Measurements from ENCODE around the gene NLRP13. TPM values are rescaled to one million over a fixed set of nuclear protein-coding genes. Genes with fewer than 3 reads are reported as not detected.

The NLRP13 gene
- total and polyA plus RNA-seq, 10 of the 15 experiments (the other 5 are each of a cell fraction or from before 2014, with no cell fraction given) = 0.37 TPM; not detected in 9

DNA sequence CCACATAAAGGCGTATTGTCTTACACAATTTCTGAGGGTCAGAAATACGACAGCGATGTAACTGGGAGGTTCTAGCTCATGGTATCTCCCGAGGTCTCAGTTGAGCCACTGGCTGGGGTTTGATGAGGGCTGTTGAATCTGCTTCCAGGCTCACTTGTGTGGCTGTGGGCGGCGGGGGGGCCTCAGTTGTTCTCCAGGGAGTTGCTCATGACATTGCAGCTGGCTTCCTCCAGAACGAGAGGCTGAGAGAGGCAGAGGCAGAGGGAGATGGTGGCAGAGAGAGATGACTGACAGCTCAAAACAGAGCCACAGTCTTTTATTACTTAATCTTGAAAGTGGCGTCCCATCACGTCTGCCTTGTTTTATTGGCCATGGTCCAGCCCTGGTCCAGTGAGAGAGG is 48.3 kb upstream of the NLRP13 start:
- 30% methylated on average over 9 of the region's 9 CpGs for WGBS (ENCODE audit: insufficient coverage, insufficient replicate concordance, low lambda C conversion rate, missing lambda C conversion rate)
- Histone ChIP-seq H3K9ac (ENCODE audit: control insufficient read depth, insufficient read depth, low read length) (no peak overlapping the region), H2AFZ (ENCODE audit: control insufficient read depth, low read depth, low read length) (no peak overlapping the region), H4K20me1 (ENCODE audit: control insufficient read depth, insufficient read depth) (no peaks in the 10 kb centered on the region), H3K36me3 (ENCODE audit: control insufficient read depth in 2 of 2, insufficient read depth in 2 of 2, low read length in 1 of 2) (no peaks in the 10 kb centered on the region), H3K79me2 (ENCODE audit: control insufficient read depth, insufficient read depth, low read length) (no peaks in the 10 kb centered on the region), H3K4me2 (ENCODE audit: control insufficient read depth, insufficient read depth) (no peak overlapping the region), H3K9me3 (replicated peaks; ENCODE audit: control insufficient read depth, insufficient read depth, low read length) (no peaks in the 10 kb centered on the region; the same call in 2 of the 3 replicates), H3K27me3 (replicated peaks in 1 of 2; ENCODE audit: control insufficient read depth in 2 of 2, insufficient read depth in 2 of 2, low read length in 1 of 2) (no peaks in the 10 kb centered on the region), H3K4me1 (ENCODE audit: control insufficient read depth, insufficient read depth, low read length) (no peaks in the 10 kb centered on the region), H3K4me3 (no peak overlapping the region), H3K27ac (ENCODE audit: control insufficient read depth, insufficient read depth) (no peak overlapping the region)
- ChIA-PET SMC1A (ENCODE audit: uncharacterized antibody, unreplicated experiment) (no interaction called here), POLR2A (no interaction called here), CTCF (no interaction called here), RAD21 (ENCODE audit: unreplicated experiment) (no interaction called here)
- BruUV-seq (replicated peaks) = no TSS peak
- FAIRE-seq (no peak), DNase-seq (ENCODE audit: low read depth, low spot score) (no peak), ATAC-seq (no peak)
- in situ Hi-C loops (cut with MboI) (no loop called here), intact Hi-C loops (cut with micrococcal nuclease; ENCODE audit: unreplicated experiment) (no loop called here)
- TF ChIP-seq NR2C1 (IDR thresholded peaks at IDR 0.05) (no peak), TARDBP (IDR thresholded peaks at IDR 0.05; ENCODE audit: borderline replicate concordance) (no peak), ZNF207 (IDR thresholded peaks at IDR 0.05; ENCODE audit: borderline replicate concordance) (no peak), SREBF1 (IDR thresholded peaks at IDR 0.05; ENCODE audit: low read length) (no peak), HDGF (IDR thresholded peaks at IDR 0.05) (no peak), NFYB (IDR thresholded peaks at IDR 0.05; ENCODE audit: insufficient read depth, low read depth, low read length) (no peak), CEBPB (IDR thresholded peaks at IDR 0.05; ENCODE audit: borderline replicate concordance in 1 of 2, low read depth in 2 of 2, low read length in 2 of 2) (no peak), POU2F2 (IDR thresholded peaks at IDR 0.05; ENCODE audit: borderline replicate concordance, low read depth, low read length) (no peak), EED (IDR thresholded peaks at IDR 0.05; ENCODE audit: low read depth) (no peak), YBX1 (IDR thresholded peaks at IDR 0.05) (no peak), IRF3 (IDR thresholded peaks at IDR 0.05) (no peak), ZNF622 (IDR thresholded peaks at IDR 0.05) (no peak), CHD1 (IDR thresholded peaks at IDR 0.05; ENCODE audit: low read depth, low read length) (no peak), RCOR1 (conservative IDR thresholded peaks at IDR 0.05; ENCODE audit: low read depth, low read length) (no peak), SUZ12 (IDR thresholded peaks at IDR 0.05; ENCODE audit: unreplicated experiment) (no peak), PML (IDR thresholded peaks at IDR 0.05; ENCODE audit: low read length) (no peak)
- TF ChIP-seq, protein P1, sequence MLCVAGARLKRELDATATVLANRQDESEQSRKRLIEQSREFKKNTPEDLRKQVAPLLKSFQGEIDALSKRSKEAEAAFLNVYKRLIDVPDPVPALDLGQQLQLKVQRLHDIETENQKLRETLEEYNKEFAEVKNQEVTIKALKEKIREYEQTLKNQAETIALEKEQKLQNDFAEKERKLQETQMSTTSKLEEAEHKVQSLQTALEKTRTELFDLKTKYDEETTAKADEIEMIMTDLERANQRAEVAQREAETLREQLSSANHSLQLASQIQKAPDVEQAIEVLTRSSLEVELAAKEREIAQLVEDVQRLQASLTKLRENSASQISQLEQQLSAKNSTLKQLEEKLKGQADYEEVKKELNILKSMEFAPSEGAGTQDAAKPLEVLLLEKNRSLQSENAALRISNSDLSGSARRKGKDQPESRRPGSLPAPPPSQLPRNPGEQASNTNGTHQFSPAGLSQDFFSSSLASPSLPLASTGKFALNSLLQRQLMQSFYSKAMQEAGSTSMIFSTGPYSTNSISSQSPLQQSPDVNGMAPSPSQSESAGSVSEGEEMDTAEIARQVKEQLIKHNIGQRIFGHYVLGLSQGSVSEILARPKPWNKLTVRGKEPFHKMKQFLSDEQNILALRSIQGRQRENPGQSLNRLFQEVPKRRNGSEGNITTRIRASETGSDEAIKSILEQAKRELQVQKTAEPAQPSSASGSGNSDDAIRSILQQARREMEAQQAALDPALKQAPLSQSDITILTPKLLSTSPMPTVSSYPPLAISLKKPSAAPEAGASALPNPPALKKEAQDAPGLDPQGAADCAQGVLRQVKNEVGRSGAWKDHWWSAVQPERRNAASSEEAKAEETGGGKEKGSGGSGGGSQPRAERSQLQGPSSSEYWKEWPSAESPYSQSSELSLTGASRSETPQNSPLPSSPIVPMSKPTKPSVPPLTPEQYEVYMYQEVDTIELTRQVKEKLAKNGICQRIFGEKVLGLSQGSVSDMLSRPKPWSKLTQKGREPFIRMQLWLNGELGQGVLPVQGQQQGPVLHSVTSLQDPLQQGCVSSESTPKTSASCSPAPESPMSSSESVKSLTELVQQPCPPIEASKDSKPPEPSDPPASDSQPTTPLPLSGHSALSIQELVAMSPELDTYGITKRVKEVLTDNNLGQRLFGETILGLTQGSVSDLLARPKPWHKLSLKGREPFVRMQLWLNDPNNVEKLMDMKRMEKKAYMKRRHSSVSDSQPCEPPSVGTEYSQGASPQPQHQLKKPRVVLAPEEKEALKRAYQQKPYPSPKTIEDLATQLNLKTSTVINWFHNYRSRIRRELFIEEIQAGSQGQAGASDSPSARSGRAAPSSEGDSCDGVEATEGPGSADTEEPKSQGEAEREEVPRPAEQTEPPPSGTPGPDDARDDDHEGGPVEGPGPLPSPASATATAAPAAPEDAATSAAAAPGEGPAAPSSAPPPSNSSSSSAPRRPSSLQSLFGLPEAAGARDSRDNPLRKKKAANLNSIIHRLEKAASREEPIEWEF (IDR thresholded peaks at IDR 0.05; ENCODE audit: insufficient replicate concordance, low read depth, low read length) = no peak
